ENCODE results near the gene BATF2.

DNA sequence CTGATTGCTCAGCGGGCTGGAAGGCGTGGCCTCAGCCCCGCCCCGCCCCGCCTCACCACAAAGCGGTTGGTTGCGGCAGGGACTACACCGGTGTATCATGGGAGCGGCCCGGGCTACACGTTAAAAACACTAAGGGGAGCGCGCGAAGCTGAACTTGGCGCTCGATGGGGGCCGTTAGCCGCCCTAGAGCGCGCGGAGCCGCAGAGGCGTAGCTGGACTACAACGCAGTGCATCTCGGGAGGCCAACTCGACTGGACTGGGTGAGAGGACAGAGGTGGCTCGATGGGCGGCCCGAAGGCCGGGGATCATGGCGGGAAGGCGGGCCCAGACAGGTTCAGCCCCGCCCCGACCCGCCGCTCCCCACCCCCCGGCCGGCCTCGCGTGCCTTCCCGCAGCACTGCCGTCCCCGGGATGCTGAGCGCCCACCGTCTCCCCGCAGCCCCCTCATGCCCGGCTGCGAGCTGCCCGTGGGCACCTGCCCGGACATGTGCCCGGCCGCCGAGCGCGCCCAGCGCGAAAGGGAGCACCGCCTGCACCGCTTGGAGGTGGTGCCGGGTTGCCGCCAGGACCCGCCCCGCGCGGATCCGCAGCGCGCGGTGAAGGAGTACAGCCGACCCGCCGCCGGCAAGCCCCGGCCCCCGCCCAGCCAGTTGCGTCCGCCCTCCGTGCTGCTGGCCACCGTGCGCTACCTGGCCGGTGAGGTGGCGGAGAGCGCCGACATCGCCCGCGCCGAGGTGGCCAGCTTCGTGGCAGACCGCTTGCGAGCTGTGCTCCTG is 44.3 kb upstream of the BATF2 start, which contains the start of gene SAC3D1:
- TF ChIP-seq, protein P1, sequence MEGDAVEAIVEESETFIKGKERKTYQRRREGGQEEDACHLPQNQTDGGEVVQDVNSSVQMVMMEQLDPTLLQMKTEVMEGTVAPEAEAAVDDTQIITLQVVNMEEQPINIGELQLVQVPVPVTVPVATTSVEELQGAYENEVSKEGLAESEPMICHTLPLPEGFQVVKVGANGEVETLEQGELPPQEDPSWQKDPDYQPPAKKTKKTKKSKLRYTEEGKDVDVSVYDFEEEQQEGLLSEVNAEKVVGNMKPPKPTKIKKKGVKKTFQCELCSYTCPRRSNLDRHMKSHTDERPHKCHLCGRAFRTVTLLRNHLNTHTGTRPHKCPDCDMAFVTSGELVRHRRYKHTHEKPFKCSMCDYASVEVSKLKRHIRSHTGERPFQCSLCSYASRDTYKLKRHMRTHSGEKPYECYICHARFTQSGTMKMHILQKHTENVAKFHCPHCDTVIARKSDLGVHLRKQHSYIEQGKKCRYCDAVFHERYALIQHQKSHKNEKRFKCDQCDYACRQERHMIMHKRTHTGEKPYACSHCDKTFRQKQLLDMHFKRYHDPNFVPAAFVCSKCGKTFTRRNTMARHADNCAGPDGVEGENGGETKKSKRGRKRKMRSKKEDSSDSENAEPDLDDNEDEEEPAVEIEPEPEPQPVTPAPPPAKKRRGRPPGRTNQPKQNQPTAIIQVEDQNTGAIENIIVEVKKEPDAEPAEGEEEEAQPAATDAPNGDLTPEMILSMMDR (conservative IDR thresholded peaks at IDR 0.05): no peak
- TF ChIP-seq ZFX (IDR thresholded peaks at IDR 0.05): no peak
